MM.1S (cell line): ENCODE results near the gene KYAT1.

Experiments
- EZH2 ChIP-seq: fragments of 300-600 bp; sonication (generic); optimal IDR thresholded peaks from 2 replicates; pipeline ENCODE3; 2017; ENCODE audit warnings: low read depth, mild to moderate bottlenecking, antibody characterized with exemption, low read length, mixed read lengths
- EZH2phosphoT487 ChIP-seq: fragments of 300-600 bp; sonication (generic); IDR thresholded peaks from 2 replicates; pipeline ENCODE4 v1.6.1; 2018; ENCODE audit warnings: antibody characterized with exemption, low read length
- TF ChIP-seq, protein P1 (sequence below): fragments of 300-600 bp; sonication (generic); IDR thresholded peaks from 2 replicates; pipeline ENCODE4 v1.5.1; 2016; ENCODE audit warnings: antibody characterized with exemption, low read length, mixed read lengths

DNA sequence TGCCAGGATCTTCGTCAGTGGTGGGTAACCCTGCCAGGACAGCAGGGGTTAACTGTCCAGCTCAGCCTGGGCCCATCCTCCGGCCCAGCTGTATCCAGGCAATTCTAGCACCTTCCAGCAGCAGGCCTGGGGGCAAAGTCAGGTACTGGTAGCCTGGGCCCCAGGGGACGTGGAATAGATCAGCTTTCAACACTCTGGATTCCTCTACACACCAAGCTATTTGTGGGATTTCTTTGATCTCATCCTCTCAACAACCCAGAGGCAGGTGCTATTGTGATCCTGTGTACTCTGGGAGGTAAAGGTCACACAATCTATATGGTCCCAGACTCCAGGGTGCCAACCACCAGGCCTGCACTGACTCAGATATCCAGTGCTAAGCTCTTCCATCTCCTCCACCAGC is 43.4 kb downstream of the KYAT1 start:
- TF ChIP-seq, protein P1, sequence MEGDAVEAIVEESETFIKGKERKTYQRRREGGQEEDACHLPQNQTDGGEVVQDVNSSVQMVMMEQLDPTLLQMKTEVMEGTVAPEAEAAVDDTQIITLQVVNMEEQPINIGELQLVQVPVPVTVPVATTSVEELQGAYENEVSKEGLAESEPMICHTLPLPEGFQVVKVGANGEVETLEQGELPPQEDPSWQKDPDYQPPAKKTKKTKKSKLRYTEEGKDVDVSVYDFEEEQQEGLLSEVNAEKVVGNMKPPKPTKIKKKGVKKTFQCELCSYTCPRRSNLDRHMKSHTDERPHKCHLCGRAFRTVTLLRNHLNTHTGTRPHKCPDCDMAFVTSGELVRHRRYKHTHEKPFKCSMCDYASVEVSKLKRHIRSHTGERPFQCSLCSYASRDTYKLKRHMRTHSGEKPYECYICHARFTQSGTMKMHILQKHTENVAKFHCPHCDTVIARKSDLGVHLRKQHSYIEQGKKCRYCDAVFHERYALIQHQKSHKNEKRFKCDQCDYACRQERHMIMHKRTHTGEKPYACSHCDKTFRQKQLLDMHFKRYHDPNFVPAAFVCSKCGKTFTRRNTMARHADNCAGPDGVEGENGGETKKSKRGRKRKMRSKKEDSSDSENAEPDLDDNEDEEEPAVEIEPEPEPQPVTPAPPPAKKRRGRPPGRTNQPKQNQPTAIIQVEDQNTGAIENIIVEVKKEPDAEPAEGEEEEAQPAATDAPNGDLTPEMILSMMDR = no peak
- TF ChIP-seq EZH2phosphoT487 (no peak), EZH2 (no peak)
